ENCODE results near the gene MLLT10. TPM values are rescaled to one million over a fixed set of nuclear protein-coding genes. Genes with fewer than 3 reads are reported as not detected.
A peak's percentile ranks its signal among the peaks of the same experiment; 100 is the strongest.

Gene MLLT10
- total RNA-seq, 1 experiment from 2014 or later = 60.1 TPM

- DNase-seq (ENCODE audit: low spot score) (no peak), ATAC-seq (no peak)
- H3K4me3 Mint-ChIP-seq = no peak overlapping the region
- H3K4me1 Mint-ChIP-seq = peaks cover 48% of the 10 kb centered on the region
- H3K27ac Mint-ChIP-seq = 0 out of 2 replicates have a peak overlapping the region, but pooled peaks have one; percentile 19
- CTCF ChIA-PET = no interaction called here
- H3K27me3 Mint-ChIP-seq (ENCODE audit: low read depth) = no peaks in the 10 kb centered on the region
- TF ChIP-seq CREB1 (CRISPR knock-in tag; IDR thresholded peaks at IDR 0.05) (no peak), ZNF138 (CRISPR knock-in tag; conservative IDR thresholded peaks at IDR 0.05) (no peak), ZSCAN18 (CRISPR knock-in tag; IDR thresholded peaks at IDR 0.05) (no peak), CDX4 (CRISPR knock-in tag; IDR thresholded peaks at IDR 0.05; ENCODE audit: borderline replicate concordance) (no peak), MYBL2 (CRISPR knock-in tag; IDR thresholded peaks at IDR 0.05) (no peak), NR1H2 (CRISPR knock-in tag; IDR thresholded peaks at IDR 0.05) (no peak), FOXJ3 (CRISPR knock-in tag; IDR thresholded peaks at IDR 0.05; ENCODE audit: borderline replicate concordance) (no peak), ARID4B (CRISPR knock-in tag; IDR thresholded peaks at IDR 0.05; ENCODE audit: borderline replicate concordance) (no peak)
- H3K36me3 Mint-ChIP-seq = peaks cover 7% of the 10 kb centered on the region
- no peaks in the 10 kb centered on the region for H3K9me3 Mint-ChIP-seq
- POLR2A ChIA-PET = no interaction called here
Observed at GRCh38 chr10:21728618-21729017, 194.6 kb downstream of the MLLT10 start.

GRCh38 chr10:21732067-21732772 is 198.2 kb downstream of the MLLT10 start:
- Mint-ChIP-seq H3K27ac (peak overlapping the region; percentile 89), H3K36me3 (peaks cover 29% of the 10 kb centered on the region), H3K9me3 (no peaks in the 10 kb centered on the region), H3K4me3 (no peak overlapping the region), H3K27me3 (ENCODE audit: low read depth) (no peaks in the 10 kb centered on the region), H3K4me1 (peaks cover 37% of the 10 kb centered on the region)
- ChIA-PET POLR2A (interaction anchor here (0.9 to 2.1 kb wide), 3 partner anchors 12 to 236 kb away, joined by 3 to 8 read pairs (median 5); no protein-coding TSS in a partner anchor), CTCF (interaction anchor here (0.6 to 3.5 kb wide), 36 partner anchors 8 to 653 kb away, joined by 3 to 35 read pairs (median 4); partner anchors contain the start of gene SKIDA1)
- DNase-seq (ENCODE audit: low spot score) (peak; percentile 79), ATAC-seq (peak; percentile 95)
- TF ChIP-seq ZSCAN18 (CRISPR knock-in tag; IDR thresholded peaks at IDR 0.05) = no peak
- no peak for TF ChIP-seq IRF2 (CRISPR knock-in tag; IDR thresholded peaks at IDR 0.05; ENCODE audit: borderline replicate concordance, low read depth)
- TF ChIP-seq ATF3 (CRISPR knock-in tag; conservative IDR thresholded peaks at IDR 0.05) = no peak
- TF ChIP-seq CTCF (IDR thresholded peaks at IDR 0.05) = peak; percentile 87
- TF ChIP-seq ZNF671 (CRISPR knock-in tag; IDR thresholded peaks at IDR 0.05) = no peak
- no peak for TF ChIP-seq MLX (CRISPR knock-in tag; IDR thresholded peaks at IDR 0.05)
- peak; percentile 88 for TF ChIP-seq FOXK1 (CRISPR knock-in tag; IDR thresholded peaks at IDR 0.05)
- no peak for TF ChIP-seq ZNF396 (CRISPR knock-in tag; IDR thresholded peaks at IDR 0.05; ENCODE audit: borderline replicate concordance)
- no peak for TF ChIP-seq E2F1 (CRISPR knock-in tag; IDR thresholded peaks at IDR 0.05)
- peak; percentile 99 for TF ChIP-seq ZNF423 (CRISPR knock-in tag; IDR thresholded peaks at IDR 0.05)
- TF ChIP-seq AR (CRISPR knock-in tag; IDR thresholded peaks at IDR 0.05) = no peak

Data from WTC11 (cell line).